Tongue (tissue), 2 donors: ENCODE measurements around the gene RWDD4. TPM values are rescaled to one million over a fixed set of nuclear protein-coding genes. Genes with fewer than 3 reads are reported as not detected.

Experiments
- DNase-seq: peaks from one replicate; pipeline ENCODE4 v3.0.0-alpha.2; 2015
- total RNA-seq: library from RNA; depleted of rRNA; stranded (reverse); fragments of >200 nt; gene quantifications from one replicate; pipeline ENCODE4 v1.2.3, GENCODE V29; 2014

RWDD4 gene
- 39.2 TPM for total RNA-seq

GRCh38 chr4:183659029-183659871, at the start of gene RWDD4, which contains the start of gene TRAPPC11:
Gene RWDD4 (minus strand): TSS chr4:183659185. CDS start chr4:183658952, 233 bp downstream.
Gene TRAPPC11 (plus strand): TSS chr4:183659293. CDS start chr4:183663868, 4,575 bp downstream.
- DNase-seq, result peak; percentile 99

DNA sequence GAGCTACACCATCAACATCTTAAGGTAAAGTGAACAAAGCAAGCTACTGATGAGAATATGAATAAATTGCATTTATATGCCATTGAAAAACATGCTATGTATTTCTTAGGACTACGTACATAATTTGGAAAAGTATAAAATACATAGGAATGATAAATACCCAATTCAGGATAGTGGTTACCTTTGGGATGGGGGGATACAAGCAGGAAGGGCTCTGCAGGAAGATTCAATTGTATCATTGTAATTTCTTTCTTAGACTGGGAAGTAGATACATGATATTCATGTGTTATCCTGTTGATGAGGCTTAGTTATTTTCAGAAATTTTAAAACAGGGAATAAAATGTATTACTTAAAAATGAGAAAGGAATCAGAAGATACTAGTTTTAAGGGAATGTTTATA, 43.5 kb upstream of the RWDD4 start:
- DNase-seq, result no peak

GRCh38 chr4:183700407-183700806, 41.4 kb upstream of the RWDD4 start:
- no peak for DNase-seq

DNA sequence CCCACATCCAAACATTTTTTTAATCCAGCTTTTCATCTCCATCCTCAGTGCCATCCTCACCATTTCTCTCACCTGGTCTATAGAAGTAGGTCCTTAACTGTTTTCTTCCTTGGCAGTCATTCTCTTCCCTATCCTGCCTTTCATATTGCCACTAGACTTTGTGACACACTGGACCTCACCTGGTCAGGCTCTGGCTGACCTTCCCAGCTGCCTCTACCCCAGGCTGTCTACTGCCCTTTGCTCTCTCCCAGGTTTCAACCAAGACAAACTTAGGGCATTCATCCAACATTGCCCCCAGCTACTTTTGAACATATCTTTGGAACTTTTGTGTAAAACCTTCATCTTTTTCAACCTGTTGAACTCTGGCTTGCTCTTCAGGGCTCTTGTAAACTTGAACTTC, 39.9 kb upstream of the RWDD4 start:
- no peak for DNase-seq

- no peak for DNase-seq
These were observed 32.9 kb upstream of the RWDD4 start for GRCh38 chr4:183691897-183692296.

GRCh38 chr4:183691006-183691405, 32.0 kb upstream of the RWDD4 start:
- DNase-seq, result no peak

- no peak for DNase-seq
These were observed 29.2 kb upstream of the RWDD4 start for GRCh38 chr4:183688216-183688615.

DNA sequence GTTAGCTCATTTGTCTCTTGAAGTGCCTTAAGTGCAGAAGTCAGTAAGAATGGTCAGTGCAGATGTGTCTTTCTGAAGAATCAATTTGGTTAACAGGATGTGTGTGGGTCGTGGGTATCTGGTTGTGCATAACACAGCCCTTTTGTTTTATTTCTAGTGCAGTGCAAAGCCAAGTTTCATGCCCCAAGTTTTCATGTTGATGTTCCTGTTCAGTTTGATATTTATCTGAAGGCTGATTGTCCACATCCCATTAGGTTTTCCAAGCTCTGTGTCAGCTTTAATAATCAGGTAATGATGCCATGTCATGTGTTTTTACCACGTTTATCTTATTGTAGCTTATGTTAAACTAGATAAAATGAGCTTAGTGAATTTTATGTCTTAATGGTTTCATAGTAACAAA, 27.5 kb upstream of the RWDD4 start:
- no peak for DNase-seq

DNA sequence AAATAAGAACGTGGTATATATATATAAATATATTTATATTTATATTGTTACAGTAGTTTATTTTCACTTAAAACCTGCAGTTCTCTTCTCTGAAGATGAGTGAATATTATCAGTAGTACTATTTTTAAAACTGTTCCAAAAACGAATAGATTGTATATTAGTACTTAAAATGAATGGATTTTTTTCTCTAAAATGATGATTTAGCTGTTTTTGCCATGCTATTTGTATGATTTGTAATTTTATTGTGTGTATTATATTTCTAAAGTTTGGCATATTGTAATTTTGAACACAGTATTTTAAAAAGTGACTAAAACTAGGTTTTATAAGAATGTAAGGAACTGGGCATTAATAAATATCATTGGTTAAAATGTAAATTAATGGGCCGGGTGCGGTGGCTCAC, 22.1 kb upstream of the RWDD4 start:
- no peak for DNase-seq

DNA sequence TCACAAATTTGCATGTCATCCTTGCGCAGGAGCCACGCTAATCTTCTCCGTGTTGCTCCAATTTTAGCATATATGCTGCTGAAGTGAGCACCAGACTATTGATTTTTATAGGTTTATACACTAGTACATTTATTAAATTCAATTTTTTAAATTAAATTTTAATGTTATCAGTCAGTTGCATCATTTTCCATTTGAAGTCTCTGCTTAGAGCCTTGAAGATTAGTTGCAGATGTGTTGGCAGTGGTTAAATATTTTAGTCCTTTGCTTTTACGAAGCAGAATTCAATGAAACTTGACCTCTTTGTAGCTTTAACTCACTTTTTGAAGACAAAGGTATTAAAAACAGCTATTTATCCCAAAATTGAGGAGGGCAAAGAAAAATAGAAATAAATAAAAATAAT, 16.6 kb upstream of the RWDD4 start:
- peak; percentile 15 for DNase-seq

GRCh38 chr4:183674153-183674552, 15.2 kb upstream of the RWDD4 start:
- DNase-seq, result no peak

DNA sequence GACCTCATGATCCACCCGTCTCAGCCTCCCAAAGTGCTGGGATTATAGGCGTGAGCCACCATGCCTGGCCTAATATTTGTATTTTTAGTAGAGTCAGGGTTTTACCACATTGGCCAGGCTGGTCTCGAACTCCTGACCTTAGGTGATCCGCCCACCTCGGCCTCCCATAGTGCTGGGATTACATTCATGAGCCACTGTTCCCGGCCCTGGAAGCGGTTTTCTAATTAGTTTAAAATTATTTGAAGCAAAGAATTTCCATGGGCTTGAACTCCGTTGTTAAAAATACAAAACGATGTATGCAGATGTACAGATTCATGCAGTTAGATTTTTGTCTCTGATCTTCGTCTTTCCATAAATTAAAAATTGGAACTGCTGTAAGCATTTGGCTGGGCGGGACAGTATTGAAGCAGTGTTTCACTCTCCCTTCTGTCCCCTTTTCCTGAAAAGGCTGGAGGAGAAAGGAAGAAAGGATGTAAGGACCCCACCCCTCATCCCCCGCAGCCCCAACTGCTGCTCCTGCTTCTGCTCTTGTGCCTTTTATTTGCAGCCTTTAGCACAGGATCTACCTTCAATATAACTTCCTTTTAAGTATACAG, 12.1 kb upstream of the RWDD4 start:
- DNase-seq, result no peak

DNA sequence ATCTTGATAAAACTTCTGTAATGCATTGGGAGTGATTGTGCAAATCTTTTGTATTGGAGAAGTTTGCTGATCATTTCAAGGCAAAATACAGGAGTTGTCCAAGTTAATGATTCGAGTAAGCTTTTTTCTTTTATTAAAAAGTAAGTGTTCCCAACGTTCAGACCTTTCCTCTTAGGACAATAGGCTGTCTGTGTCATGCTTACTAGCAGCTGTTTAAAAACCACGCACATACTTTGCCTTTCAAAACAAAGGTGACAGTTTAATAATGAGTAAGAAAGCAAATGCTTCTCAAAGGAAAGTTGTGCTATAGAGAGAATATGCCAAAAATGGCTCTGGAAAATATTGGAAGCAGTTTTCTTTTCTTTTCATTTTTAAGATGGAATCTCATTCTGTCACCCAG, 11.3 kb upstream of the RWDD4 start:
- DNase-seq, result no peak

DNA sequence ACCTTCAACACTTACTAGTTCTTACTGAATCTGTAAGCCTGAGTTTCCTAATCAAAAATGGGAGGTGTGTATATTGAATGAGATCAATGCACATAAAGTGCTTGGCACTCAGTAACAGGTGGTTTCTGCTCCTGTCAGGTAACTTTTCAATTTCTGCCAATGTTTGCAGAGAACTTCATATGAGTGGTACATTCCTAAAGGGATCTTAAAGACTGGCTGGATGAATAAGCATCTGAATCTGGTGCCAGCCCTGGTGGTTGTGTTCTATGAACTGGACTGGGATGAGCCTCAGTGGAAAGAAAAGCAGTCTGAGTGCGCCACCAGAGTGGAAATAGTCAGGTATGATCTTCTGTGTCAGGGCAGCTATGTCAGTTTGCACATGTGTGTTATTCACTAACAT, 7.1 kb upstream of the RWDD4 start:
- DNase-seq, result no peak

- no peak for DNase-seq
These were observed 872 bp upstream of the RWDD4 start for GRCh38 chr4:183659872-183660242.

GRCh38 chr4:183658362-183659028, 490 bp downstream of the RWDD4 start:
- DNase-seq, result peak; percentile 40

- DNase-seq, result no peak
These were observed 1.4 kb downstream of the RWDD4 start for GRCh38 chr4:183657564-183657963.

GRCh38 chr4:183645326-183645725, 13.7 kb downstream of the RWDD4 start:
- no peak for DNase-seq

DNA sequence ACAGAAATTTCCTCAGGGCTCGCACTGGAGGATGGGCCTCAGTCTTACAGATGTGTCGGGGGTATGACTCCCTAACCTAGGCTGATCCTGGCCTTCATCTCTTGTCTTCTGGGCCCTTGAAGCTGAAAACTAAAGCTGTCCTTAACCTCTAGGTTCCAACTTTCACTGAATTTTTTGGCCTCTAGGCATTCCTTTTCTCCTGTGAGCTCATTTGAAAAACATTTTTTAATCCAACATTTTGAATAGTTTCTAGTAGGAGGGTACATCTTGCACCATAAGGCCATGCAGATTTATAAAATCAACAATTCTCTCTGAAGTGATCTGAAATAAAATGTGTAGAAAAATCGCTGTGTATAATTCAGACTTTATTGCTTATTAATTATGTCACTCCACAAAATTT, 19.7 kb downstream of the RWDD4 start:
- no peak for DNase-seq

DNA sequence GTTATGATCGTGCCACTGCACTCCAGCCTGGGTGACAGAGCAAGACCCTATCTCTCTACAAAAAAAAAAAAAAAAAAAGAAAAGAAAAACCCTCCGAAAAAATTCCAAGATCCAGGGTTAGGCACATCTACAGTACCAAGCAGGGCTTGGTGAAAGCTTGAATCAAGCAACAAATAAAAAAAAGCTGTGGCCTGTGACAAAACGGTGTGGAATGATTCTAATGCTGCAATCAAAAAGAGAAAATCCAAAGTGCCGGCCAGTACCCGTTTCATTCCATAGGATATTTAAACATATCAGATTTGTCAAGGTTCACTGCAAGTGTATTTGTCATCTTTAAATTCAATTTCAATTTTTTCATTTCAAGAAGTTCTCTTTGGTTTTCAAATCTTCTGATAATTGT, 20.5 kb downstream of the RWDD4 start:
- no peak for DNase-seq

DNA sequence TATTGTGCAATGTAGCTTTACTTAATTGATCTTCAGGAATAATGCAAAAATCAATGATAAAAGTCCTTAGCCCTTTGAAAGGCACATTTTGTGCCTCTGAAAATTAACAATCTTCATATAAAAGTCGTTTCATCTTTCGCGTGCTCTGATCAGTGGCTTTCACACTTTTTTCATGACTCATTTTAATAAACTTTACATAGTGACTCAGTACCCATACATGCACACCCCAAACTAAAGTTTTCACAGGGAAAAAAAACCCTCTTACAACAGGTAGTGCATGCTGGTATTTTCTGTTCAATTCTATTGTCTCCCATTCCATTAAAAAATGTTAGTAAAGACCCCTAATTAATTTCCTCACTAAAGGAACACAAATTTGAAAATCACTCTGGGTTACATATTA, 21.5 kb downstream of the RWDD4 start:
- DNase-seq, result no peak

- DNase-seq, result no peak
These were observed 22.1 kb downstream of the RWDD4 start for GRCh38 chr4:183636923-183637322.

GRCh38 chr4:183636503-183636902, 22.5 kb downstream of the RWDD4 start:
- DNase-seq, result no peak
